A549 (cell line): ENCODE measurements around the gene TNFAIP2.

ENCODE experiments used
- BHLHE40 ChIP-seq: IDR thresholded peaks from 2 replicates; pipeline ENCODE4 v1.6.1; 2012; ENCODE audit warnings: low read depth, low read length, inconsistent platforms
- CBX2 ChIP-seq: fragments of 200-600 bp; sonication (generic); IDR thresholded peaks from 2 replicates; pipeline ENCODE4 v1.6.1; 2016; ENCODE audit warnings: low read depth, mild to moderate bottlenecking, borderline replicate concordance
- EP300 ChIP-seq, 2 experiments: fragments of >200 bp; sonication (Bioruptor Twin); formaldehyde crosslinking; IDR thresholded peaks; 2 replicates in 1 of 2; 3 replicates in 1 of 2; pipeline ENCODE4 v1.6.1; 2016 to 2017
- MAZ ChIP-seq: fragments of 150-350 bp; IDR thresholded peaks from 2 replicates; pipeline ENCODE4 v1.6.1; 2014; ENCODE audit warnings: antibody characterized with exemption, low read depth, low read length, borderline replicate concordance
- SMC3 ChIP-seq: fragments of >200 bp; sonication (Bioruptor Twin); formaldehyde crosslinking; IDR thresholded peaks from 3 replicates; pipeline ENCODE4 v1.6.1; 2018; ENCODE audit warnings: inconsistent platforms
- TF ChIP-seq, protein P1 (sequence below): fragments of >200 bp; sonication (Bioruptor Twin); formaldehyde crosslinking; IDR thresholded peaks from 3 replicates; pipeline ENCODE4 v1.5.1; 2016
- TF ChIP-seq, protein P2 (sequence below): fragments of 250-450 bp; sonication (Bioruptor Pico); IDR thresholded peaks from 2 replicates; pipeline ENCODE4 v1.5.0; 2021; ENCODE audit warnings: mild to moderate bottlenecking, moderate library complexity, borderline replicate concordance

DNA sequence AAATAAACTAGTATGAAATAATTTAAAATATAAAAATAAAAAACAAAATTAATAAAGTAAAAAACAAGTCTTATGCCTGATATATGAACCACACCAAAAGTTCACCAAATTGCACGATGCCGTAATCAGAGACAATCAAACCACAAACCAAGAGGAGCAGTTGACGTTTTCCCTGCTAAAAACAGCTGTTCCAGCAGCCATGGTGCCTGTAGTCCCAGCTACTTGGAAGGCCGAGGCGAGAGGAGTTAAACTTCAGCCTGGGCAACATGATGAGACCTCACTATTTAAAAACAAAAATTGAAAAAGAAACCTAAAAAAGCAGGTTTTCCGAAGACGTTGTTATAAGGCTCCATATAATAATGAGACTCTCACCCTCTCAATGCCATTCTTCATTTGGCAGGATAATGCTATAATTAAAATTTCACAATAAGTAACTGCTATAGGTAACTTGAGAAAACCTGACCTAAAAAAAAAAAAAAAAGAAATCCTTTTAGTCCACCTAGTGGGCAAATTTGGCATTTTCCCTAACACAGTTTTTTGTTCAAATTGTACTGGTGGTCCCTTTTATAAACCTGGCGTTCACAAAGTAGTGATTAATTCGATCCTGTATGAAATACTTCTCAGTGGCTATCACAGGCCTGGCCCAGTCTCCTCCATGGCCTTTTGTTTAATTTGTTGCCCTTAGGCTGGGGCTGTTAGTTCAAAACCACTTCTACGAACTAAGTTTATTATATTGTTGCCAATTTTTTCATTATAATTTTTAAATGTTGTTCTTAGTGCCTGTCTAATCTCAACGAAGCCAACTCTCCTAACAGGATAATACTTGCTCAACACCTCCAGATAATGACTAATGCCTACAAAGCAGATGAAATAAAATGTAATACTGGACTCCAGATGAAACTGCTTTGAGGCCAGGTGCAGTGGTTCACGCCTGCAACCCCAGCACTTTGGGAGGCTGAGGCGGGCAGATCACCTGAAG, 62.1 kb downstream of the TNFAIP2 start:
- TF ChIP-seq, protein P1, sequence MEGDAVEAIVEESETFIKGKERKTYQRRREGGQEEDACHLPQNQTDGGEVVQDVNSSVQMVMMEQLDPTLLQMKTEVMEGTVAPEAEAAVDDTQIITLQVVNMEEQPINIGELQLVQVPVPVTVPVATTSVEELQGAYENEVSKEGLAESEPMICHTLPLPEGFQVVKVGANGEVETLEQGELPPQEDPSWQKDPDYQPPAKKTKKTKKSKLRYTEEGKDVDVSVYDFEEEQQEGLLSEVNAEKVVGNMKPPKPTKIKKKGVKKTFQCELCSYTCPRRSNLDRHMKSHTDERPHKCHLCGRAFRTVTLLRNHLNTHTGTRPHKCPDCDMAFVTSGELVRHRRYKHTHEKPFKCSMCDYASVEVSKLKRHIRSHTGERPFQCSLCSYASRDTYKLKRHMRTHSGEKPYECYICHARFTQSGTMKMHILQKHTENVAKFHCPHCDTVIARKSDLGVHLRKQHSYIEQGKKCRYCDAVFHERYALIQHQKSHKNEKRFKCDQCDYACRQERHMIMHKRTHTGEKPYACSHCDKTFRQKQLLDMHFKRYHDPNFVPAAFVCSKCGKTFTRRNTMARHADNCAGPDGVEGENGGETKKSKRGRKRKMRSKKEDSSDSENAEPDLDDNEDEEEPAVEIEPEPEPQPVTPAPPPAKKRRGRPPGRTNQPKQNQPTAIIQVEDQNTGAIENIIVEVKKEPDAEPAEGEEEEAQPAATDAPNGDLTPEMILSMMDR = peak; percentile 75
- TF ChIP-seq CBX2 (no peak), BHLHE40 (no peak), EP300 (IDR thresholded peaks at IDR 0.05) (no peak), SMC3 (peak; percentile 80), MAZ (no peak)
- TF ChIP-seq, protein P2, sequence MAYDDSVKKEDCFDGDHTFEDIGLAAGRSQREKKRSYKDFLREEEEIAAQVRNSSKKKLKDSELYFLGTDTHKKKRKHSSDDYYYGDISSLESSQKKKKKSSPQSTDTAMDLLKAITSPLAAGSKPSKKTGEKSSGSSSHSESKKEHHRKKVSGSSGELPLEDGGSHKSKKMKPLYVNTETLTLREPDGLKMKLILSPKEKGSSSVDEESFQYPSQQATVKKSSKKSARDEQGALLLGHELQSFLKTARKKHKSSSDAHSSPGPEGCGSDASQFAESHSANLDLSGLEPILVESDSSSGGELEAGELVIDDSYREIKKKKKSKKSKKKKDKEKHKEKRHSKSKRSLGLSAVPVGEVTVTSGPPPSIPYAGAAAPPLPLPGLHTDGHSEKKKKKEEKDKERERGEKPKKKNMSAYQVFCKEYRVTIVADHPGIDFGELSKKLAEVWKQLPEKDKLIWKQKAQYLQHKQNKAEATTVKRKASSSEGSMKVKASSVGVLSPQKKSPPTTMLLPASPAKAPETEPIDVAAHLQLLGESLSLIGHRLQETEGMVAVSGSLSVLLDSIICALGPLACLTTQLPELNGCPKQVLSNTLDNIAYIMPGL (CRISPR knock-in tag) = no peak
